K562 (cell line): ENCODE results near the gene RPS10. TPM values are rescaled to one million over a fixed set of nuclear protein-coding genes. Genes with fewer than 3 reads are reported as not detected.
"Not testable (repeated sequence)": the region's sequence is repeated elsewhere in the genome, so short reads cannot be mapped to it uniquely, and the experiment has no call there.

ENCODE experiments used
- ATAC-seq: fragments of 200-7000 bp; cut with Tn5 transposase; 3 replicates; pipeline ENCODE4 v1.9.1; 2020; ENCODE audit warnings: moderate library complexity
- BruUV-seq: library from RNA; stranded (reverse); fragments of 400-500 nt; replicated peaks from 2 replicates; lab custom pipeline; 2021; lab: Mats Ljungman, UMichigan
- CTCF ChIA-PET: fragments of 300-600 bp; formaldehyde crosslinking; extraction: SDS; loops from one replicate; lab custom pipeline; 2021; ENCODE audit warnings: low intra/inter-chr PET ratio; lab: Yijun Ruan, JAX
- POLR2A ChIA-PET: fragments of 300-600, 350-650 bp; sonication (Branson Sonifier 250); formaldehyde crosslinking; extraction: SDS; loops from one replicate; lab custom pipeline; 2021; ENCODE audit warnings: antibody characterized with exemption, inconsistent platforms; lab: Yijun Ruan, JAX
- DNase-seq, 4 experiments: peaks; one replicate each; pipeline versions ENCODE4 v3.0.0 to v3.0.0-alpha.2; 2011 to 2018; ENCODE audit warnings: low spot score in 3 of 4, mixed read lengths in 3 of 4; ENCODE audit errors: extremely low read depth in 1 of 4
- FAIRE-seq: peaks from 2 replicates; lab custom pipeline; 2011; peaks lifted over from hg19 to GRCh38; lab: Jason Lieb, UNC
- H2AFZ ChIP-seq: 2 replicates; pipeline ENCODE4 v1.6.0; 2011; ENCODE audit warnings: low read depth, low read length, control low read depth, inconsistent platforms
- H3K27ac ChIP-seq: fragments of 200-600 bp; 3 replicates; pipeline ENCODE4 v1.8.0; 2011; ENCODE audit warnings: low read depth, mild to moderate bottlenecking, control low read depth, inconsistent platforms, low read length, moderate library complexity, mixed read lengths; ENCODE audit errors: extremely low read depth
- H3K27me3 ChIP-seq, 2 experiments: fragments of 300-600 bp in 1 of 2; 2 replicates in 1 of 2; 3 replicates in 1 of 2; pipeline versions ENCODE4 v1.6.0 to v1.8.0; 2011; ENCODE audit warnings: inconsistent platforms in 2 of 2, low read length in 2 of 2, mild to moderate bottlenecking in 1 of 2, mixed read lengths in 1 of 2, moderate library complexity in 1 of 2; ENCODE audit not compliant: control insufficient read depth in 2 of 2, insufficient read depth in 2 of 2
- H3K36me3 ChIP-seq: fragments of 300-600 bp; 3 replicates; pipeline ENCODE4 v1.8.0; 2011; ENCODE audit warnings: mild to moderate bottlenecking, low read length, inconsistent platforms; ENCODE audit not compliant: control insufficient read depth, insufficient read depth
- H3K4me1 ChIP-seq, 2 experiments: fragments of 200-600 bp in 1 of 2; replicated peaks in 1 of 2; 2 replicates in 1 of 2; 3 replicates in 1 of 2; pipeline versions ENCODE4 v1.5.1 to v1.8.0; 2011; ENCODE audit warnings: inconsistent platforms in 2 of 2, low read length in 2 of 2, mild to moderate bottlenecking in 1 of 2, mixed read lengths in 1 of 2, moderate library complexity in 1 of 2; ENCODE audit not compliant: control insufficient read depth in 2 of 2, insufficient read depth in 2 of 2
- H3K4me2 ChIP-seq: 2 replicates; pipeline ENCODE4 v1.6.1; 2011; ENCODE audit warnings: low read length, control low read depth, inconsistent platforms, mixed read lengths; ENCODE audit not compliant: insufficient read depth
- H3K4me3 ChIP-seq: fragments of 200-600 bp; sonication (generic), shearing (Covaris generic); 2 replicates; pipeline ENCODE4 v1.5.1; 2016; ENCODE audit warnings: control low read depth, inconsistent platforms
- H3K79me2 ChIP-seq: fragments of 200-600 bp; 3 replicates; pipeline ENCODE4 v1.8.0; 2011; ENCODE audit warnings: low read length, inconsistent platforms; ENCODE audit not compliant: control insufficient read depth, insufficient read depth
- H3K9ac ChIP-seq, 2 experiments: 2 replicates each; pipeline versions ENCODE4 v1.6.0 to v1.6.1; 2011; ENCODE audit warnings: low read depth in 2 of 2, low read length in 2 of 2, control low read depth in 1 of 2, inconsistent platforms in 1 of 2, mild to moderate bottlenecking in 1 of 2, mixed read lengths in 1 of 2; ENCODE audit not compliant: insufficient read depth in 1 of 2
- H3K9me1 ChIP-seq: one replicate; pipeline ENCODE4 v1.6.0; 2011; ENCODE audit warnings: inconsistent platforms, mild to moderate bottlenecking, low read length, moderate library complexity; ENCODE audit not compliant: control insufficient read depth, insufficient read depth
- H3K9me3 ChIP-seq: replicated peaks from 2 replicates; pipeline ENCODE4 v1.5.1; 2011; ENCODE audit warnings: low read depth, low read length, inconsistent platforms; ENCODE audit not compliant: control insufficient read depth, insufficient read depth
- H4K20me1 ChIP-seq: replicated peaks from 2 replicates; pipeline ENCODE4 v1.6.1; 2011; ENCODE audit warnings: low read length, inconsistent platforms, mixed read lengths; ENCODE audit not compliant: control insufficient read depth, insufficient read depth
- BCOR ChIP-seq: fragments of 450-650 bp; IDR thresholded peaks from 2 replicates; pipeline ENCODE4 v1.6.1; 2016
- CBX1 ChIP-seq: sonication (generic); IDR thresholded peaks from 2 replicates; pipeline ENCODE4 v1.6.1; 2016; ENCODE audit warnings: antibody characterized with exemption, low read depth, mild to moderate bottlenecking
- CBX3 ChIP-seq, 2 experiments: IDR thresholded peaks; 1 replicate in 1 of 2; 2 replicates in 1 of 2; pipeline ENCODE4 v1.6.1; 2012; ENCODE audit warnings: inconsistent platforms in 2 of 2, low read length in 2 of 2, borderline replicate concordance in 1 of 2, control low read depth in 1 of 2
- DLX4 ChIP-seq: fragments of 250-450 bp; sonication (Bioruptor Pico); IDR thresholded peaks from 2 replicates; pipeline ENCODE4 v1.6.1; 2021; ENCODE audit warnings: mild to moderate bottlenecking
- EP400 ChIP-seq: fragments of 450-650 bp; IDR thresholded peaks from 2 replicates; pipeline ENCODE4 v1.6.1; 2017; ENCODE audit warnings: antibody characterized with exemption, mild to moderate bottlenecking, moderate library complexity
- HNRNPUL1 ChIP-seq: fragments of 200-400 bp; formaldehyde crosslinking; IDR thresholded peaks from 2 replicates; pipeline ENCODE4 v1.6.1; 2017; ENCODE audit warnings: low read length
- RBM25 ChIP-seq: fragments of 200-400 bp; formaldehyde crosslinking; IDR thresholded peaks from 2 replicates; pipeline ENCODE4 v1.6.1; 2018; ENCODE audit warnings: low read length, low read depth, moderate library complexity; ENCODE audit not compliant: severe bottlenecking
- RERE ChIP-seq: sonication (generic); formaldehyde crosslinking; IDR thresholded peaks from 2 replicates; pipeline ENCODE4 v1.8.0; 2023; ENCODE audit warnings: missing genetic modification reagents, mild to moderate bottlenecking, borderline replicate concordance
- TRIM28 ChIP-seq: fragments of 450-650 bp; IDR thresholded peaks from 2 replicates; pipeline ENCODE4 v1.6.1; 2017
- ZNF121 ChIP-seq: sonication (generic); formaldehyde crosslinking; conservative IDR thresholded peaks from 2 replicates; pipeline ENCODE4 v1.8.0; 2022; ENCODE audit warnings: missing genetic modification reagents
- WGBS: fragments of 100-300 bp; shearing (Covaris generic); methylation state at CpG from one replicate; pipeline ENCODE4 v1.1.6; 2016; ENCODE audit warnings: low coverage, mixed read lengths; ENCODE audit not compliant: insufficient coverage; ENCODE audit errors: missing lambda C conversion rate; 5-methylcytosine and 5-hydroxymethylcytosine counted together
- in situ Hi-C: fragments of 300-500 bp; cut with MboI; formaldehyde crosslinking; loops from 4 replicates; pipeline ENCODE4 v1.15.0; 2018; ENCODE audit warnings: inconsistent platforms, mixed read lengths
- intact Hi-C: fragments of 100-400 bp; cut with micrococcal nuclease; formaldehyde crosslinking; loops from 2 replicates; pipeline ENCODE4 v1.14.2; 2022
- polyA plus RNA-seq, 8 experiments: library from polyadenylated mRNA; depleted of rRNA in 4 of 8; stranded (reverse) in 5 of 8; unstranded in 3 of 8; fragments of >200 nt; fragmentation: Nextera tagmentation in 2 of 8; fragmentation: Illumina TruSeq in 1 of 8; extraction: Ambion mirVana in 2 of 8; extraction: Trizol in 1 of 8; gene quantifications; 2 replicates each; pipeline versions ENCODE4 v1.2.1 to v1.2.3, GENCODE V29; 2011 to 2014; ENCODE audit warnings: inconsistent platforms in 1 of 8, missing spikeins in 1 of 8
- total RNA-seq, 7 experiments: library from RNA; depleted of rRNA in 6 of 7; stranded (reverse); fragments of >200 nt in 6 of 7; fragmentation: Illumina TruSeq in 2 of 7; extraction: Trizol in 2 of 7; gene quantifications; 2 replicates each; pipeline versions ENCODE4 v1.2.1 to v1.2.3, GENCODE V29; 2011 to 2021; ENCODE audit warnings: low replicate concordance in 1 of 7

Gene RPS10
- total and polyA plus RNA-seq, 9 of the 15 experiments (the other 6 are each of a cell fraction or from before 2014, with no cell fraction given) = 2,680 to 5,251 (median 3,876) TPM

DNA sequence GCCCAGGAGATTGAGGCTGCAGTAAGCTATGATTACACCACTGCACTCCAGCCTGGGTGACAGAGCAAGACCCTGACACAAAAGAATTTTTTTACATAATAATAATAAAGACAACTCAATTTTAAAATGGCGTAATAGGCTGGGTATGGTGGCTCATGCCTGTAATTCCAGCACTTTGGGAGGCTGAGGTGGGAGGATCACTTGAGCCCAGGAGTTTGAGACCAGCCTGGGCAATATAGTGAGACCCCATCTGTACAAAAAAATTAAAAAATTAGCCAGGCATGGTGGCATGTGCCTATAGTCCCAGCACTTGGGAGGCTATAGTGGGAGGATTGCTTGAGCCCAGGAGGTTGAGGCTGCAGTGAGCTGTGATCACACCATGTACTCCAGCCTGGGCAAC lies 18.0 kb downstream of the RPS10 start:
- H3K27ac ChIP-seq, H3K4me3 ChIP-seq, DNase-seq, H3K27me3 ChIP-seq, H3K9me3 ChIP-seq, intact Hi-C loops, BruUV-seq, H3K9ac ChIP-seq, ATAC-seq: not testable (repeated sequence)
- POLR2A ChIA-PET = interaction anchor here (0.9 kb wide), 1 partner anchor 11 kb away, joined by 3 read pairs; no protein-coding TSS in a partner anchor
- TF ChIP-seq BCOR (0 out of 2 replicates have a peak, but pooled peaks have one; percentile 13), ZNF121 (CRISPR knock-in tag) (peak; percentile 83), RBM25 (peak; percentile 9)
- TF ChIP-seq, all 486 proteins: peak for 3; not testable (repeated sequence) for 483
- H4K20me1 ChIP-seq, CTCF ChIA-PET, H3K79me2 ChIP-seq, H2AFZ ChIP-seq, FAIRE-seq, H3K36me3 ChIP-seq, H3K4me2 ChIP-seq, H3K4me1 ChIP-seq, H3K9me1 ChIP-seq: not testable (repeated sequence)
- in situ Hi-C loops = loop anchor here (5.0 kb wide), 1 partner anchor 216 kb away; no protein-coding TSS in a partner anchor
- 89% methylated on average over 1 of the region's 1 CpG for WGBS

DNA sequence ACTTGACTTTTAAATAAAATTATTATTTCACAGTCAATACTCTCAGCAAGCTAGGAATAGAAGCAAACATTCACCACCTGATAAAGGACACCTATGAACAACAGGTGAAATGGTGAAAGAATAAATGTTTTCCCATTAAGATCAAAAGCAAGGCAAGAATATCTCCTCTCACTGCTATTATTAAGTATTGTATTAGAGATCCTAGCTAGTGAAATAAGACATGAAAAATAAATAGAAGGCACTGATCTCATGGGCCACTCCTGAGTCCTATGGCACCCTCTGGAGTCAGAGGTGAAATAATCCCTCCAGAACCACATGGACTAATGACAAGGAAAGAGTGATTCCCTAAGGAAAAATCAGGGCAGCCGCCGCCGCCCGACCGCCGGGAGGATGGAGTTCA lies 29.4 kb downstream of the RPS10 start:
- POLR2A ChIA-PET = interaction anchor here (1.4 to 3.2 kb wide), 2 partner anchors 18 to 160 kb away, joined by 3 to 15 read pairs; partner anchors contain the start of gene HMGA1
- no peak for ATAC-seq
- TF ChIP-seq CBX1 (peak; percentile 39; the same call in 1 of the 2 replicates), TRIM28 (peak; percentile 86), HNRNPUL1 (no peak), RBM25 (peak; percentile 82), DLX4 (no peak), CBX3 (IDR thresholded peaks at IDR 0.05; ENCODE audit: borderline replicate concordance in 1 of 2, low read length in 2 of 2) (peak in 1 of 2 experiments; percentile 84; a peak in 2 of 3 replicates), EP400 (no peak), RERE (CRISPR knock-in tag) (no peak)

More for the DNA sequence above, 29.4 kb downstream of the RPS10 start:
- in situ Hi-C loops (no loop called here), intact Hi-C loops (loop anchor here (10.0 kb wide), 1 partner anchor 122 kb away; no protein-coding TSS in a partner anchor)
- Histone ChIP-seq H3K9me3 (no peaks in the 10 kb centered on the region; the same call in 1 of the 2 replicates), H3K4me1 (peaks cover 9 to 19% of the 10 kb centered on the region in 2 experiments; a peak in 4 of 5 replicates), H3K9ac (no peak overlapping the region), H3K4me3 (no peak overlapping the region), H3K36me3 (no peaks in the 10 kb centered on the region), H2AFZ (no peak overlapping the region), H3K9me1 (no peaks in the 10 kb centered on the region), H3K4me2 (no peak overlapping the region), H3K27me3 (no peaks in the 10 kb centered on the region), H4K20me1 (no peaks in the 10 kb centered on the region), H3K79me2 (peaks cover 16% of the 10 kb centered on the region), H3K27ac (no peak overlapping the region)
- CTCF ChIA-PET = no interaction called here
- WGBS = no CpG with 5 or more reads among the region's 6 CpGs
- no peak for FAIRE-seq
- no TSS peak for BruUV-seq
- no peak for DNase-seq
